ENCODE results near the gene SKIL.

Gene SKIL

GRCh38 chr3:170346481-170347392, 10.8 kb upstream of the SKIL start:
- Histone ChIP-seq H3K79me2 (ENCODE audit: insufficient read depth, low read length) (no peaks in the 10 kb centered on the region), H4K20me1 (ENCODE audit: insufficient read depth, low read length, poor library complexity, severe bottlenecking) (no peaks in the 10 kb centered on the region), H3K9me3 (ENCODE audit: insufficient read depth, low read depth, low read length) (no peaks in the 10 kb centered on the region), H3K4me2 (ENCODE audit: low read depth, low read length, poor library complexity, severe bottlenecking) (no peak overlapping the region), H3K27me3 (ENCODE audit: insufficient read depth, low read length, poor library complexity, severe bottlenecking) (no peaks in the 10 kb centered on the region), H2AFZ (ENCODE audit: low read length) (no peak overlapping the region), H3K9ac (ENCODE audit: low read depth, low read length, poor library complexity, severe bottlenecking) (no peak overlapping the region), H3K9me2 (replicated peaks; ENCODE audit: low read depth, low read length) (no peaks in the 10 kb centered on the region), H3K36me3 (ENCODE audit: insufficient read depth, low read length) (no peaks in the 10 kb centered on the region), H3K4me3 (ENCODE audit: low read length, poor library complexity, severe bottlenecking) (no peak overlapping the region), H3F3A (ENCODE audit: low read depth) (peaks cover 7% of the 10 kb centered on the region; the same call in 1 of the 2 replicates), H3K4me1 (ENCODE audit: insufficient read depth, low read length, poor library complexity, severe bottlenecking) (peaks cover 33% of the 10 kb centered on the region)
- TF ChIP-seq CTCF (conservative IDR thresholded peaks at IDR 0.05; ENCODE audit: low read length) (no peak), EZH2phosphoT487 (IDR thresholded peaks at IDR 0.05; ENCODE audit: borderline replicate concordance) (no peak)

GRCh38 chr3:170350515-170351413, 6.8 kb upstream of the SKIL start:
- Histone ChIP-seq H3K4me2 (ENCODE audit: low read depth, low read length, poor library complexity, severe bottlenecking) (peak overlapping the region; percentile 69), H2AFZ (ENCODE audit: low read length) (no peak overlapping the region), H3K9me2 (replicated peaks; ENCODE audit: low read depth, low read length) (no peaks in the 10 kb centered on the region), H3K36me3 (ENCODE audit: insufficient read depth, low read length) (no peaks in the 10 kb centered on the region), H3K9me3 (ENCODE audit: insufficient read depth, low read depth, low read length) (no peaks in the 10 kb centered on the region), H3K4me1 (ENCODE audit: insufficient read depth, low read length, poor library complexity, severe bottlenecking) (peaks cover 17% of the 10 kb centered on the region), H4K20me1 (ENCODE audit: insufficient read depth, low read length, poor library complexity, severe bottlenecking) (no peaks in the 10 kb centered on the region), H3F3A (ENCODE audit: low read depth) (peaks cover 3% of the 10 kb centered on the region; the same call in 1 of the 2 replicates), H3K27me3 (ENCODE audit: insufficient read depth, low read length, poor library complexity, severe bottlenecking) (no peaks in the 10 kb centered on the region), H3K79me2 (ENCODE audit: insufficient read depth, low read length) (no peaks in the 10 kb centered on the region), H3K9ac (ENCODE audit: low read depth, low read length, poor library complexity, severe bottlenecking) (no peak overlapping the region), H3K4me3 (ENCODE audit: low read length, poor library complexity, severe bottlenecking) (peak overlapping the region; percentile 46)
- TF ChIP-seq EZH2phosphoT487 (IDR thresholded peaks at IDR 0.05; ENCODE audit: borderline replicate concordance) (no peak; the same call in 1 of the 2 replicates), CTCF (conservative IDR thresholded peaks at IDR 0.05; ENCODE audit: low read length) (no peak)

GRCh38 chr3:170352936-170353335, 4.6 kb upstream of the SKIL start:
- Histone ChIP-seq H2AFZ (ENCODE audit: low read length) (no peak overlapping the region), H3K79me2 (ENCODE audit: insufficient read depth, low read length) (peaks cover 2% of the 10 kb centered on the region; the same call in 1 of the 2 replicates), H3K9me2 (replicated peaks; ENCODE audit: low read depth, low read length) (no peaks in the 10 kb centered on the region), H3K27me3 (ENCODE audit: insufficient read depth, low read length, poor library complexity, severe bottlenecking) (no peaks in the 10 kb centered on the region), H3K9ac (ENCODE audit: low read depth, low read length, poor library complexity, severe bottlenecking) (no peak overlapping the region), H3K4me3 (ENCODE audit: low read length, poor library complexity, severe bottlenecking) (no peak overlapping the region), H3K9me3 (ENCODE audit: insufficient read depth, low read depth, low read length) (no peaks in the 10 kb centered on the region), H4K20me1 (ENCODE audit: insufficient read depth, low read length, poor library complexity, severe bottlenecking) (no peaks in the 10 kb centered on the region), H3K36me3 (ENCODE audit: insufficient read depth, low read length) (no peaks in the 10 kb centered on the region), H3K4me2 (ENCODE audit: low read depth, low read length, poor library complexity, severe bottlenecking) (no peak overlapping the region), H3K4me1 (ENCODE audit: insufficient read depth, low read length, poor library complexity, severe bottlenecking) (peaks cover 25% of the 10 kb centered on the region), H3F3A (ENCODE audit: low read depth) (peaks cover 3% of the 10 kb centered on the region; the same call in 1 of the 2 replicates)
- no peak for TF ChIP-seq CTCF (conservative IDR thresholded peaks at IDR 0.05; ENCODE audit: low read length)
- no peak for TF ChIP-seq EZH2phosphoT487 (IDR thresholded peaks at IDR 0.05; ENCODE audit: borderline replicate concordance)

All from Loucy (cell line).